SJSA1 (cell line): ENCODE results near the gene TNFRSF25. TPM values are rescaled to one million over a fixed set of nuclear protein-coding genes. Genes with fewer than 3 reads are reported as not detected.

Source experiments
- DNase-seq, 2 experiments: peaks; one replicate each; pipeline ENCODE4 v3.0.0-alpha.2; 2015 to 2020; ENCODE audit warnings: low spot score in 2 of 2, low read depth in 1 of 2
- H3K27ac ChIP-seq: fragments of 250-450 bp; sonication (Bioruptor Pico); 2 replicates; pipeline ENCODE4 v1.5.1; 2020; ENCODE audit warnings: mild to moderate bottlenecking, moderate library complexity
- H3K27me3 ChIP-seq: fragments of 250-450 bp; sonication (Bioruptor Pico); replicated peaks from 2 replicates; pipeline ENCODE4 v1.5.1; 2020; ENCODE audit warnings: mild to moderate bottlenecking, moderate library complexity
- H3K36me3 ChIP-seq: fragments of 250-450 bp; sonication (Bioruptor Pico); 2 replicates; pipeline ENCODE4 v1.5.1; 2020; ENCODE audit warnings: mild to moderate bottlenecking
- H3K4me1 ChIP-seq: fragments of 250-450 bp; sonication (Bioruptor Pico); replicated peaks from 2 replicates; pipeline ENCODE4 v1.6.1; 2021; ENCODE audit warnings: mild to moderate bottlenecking
- H3K4me3 ChIP-seq: fragments of 250-450 bp; sonication (Bioruptor Pico); 2 replicates; pipeline ENCODE4 v1.5.1; 2020; ENCODE audit warnings: mild to moderate bottlenecking
- H3K9me3 ChIP-seq: fragments of 250-450 bp; sonication (Bioruptor Pico); replicated peaks from 2 replicates; pipeline ENCODE4 v1.5.1; 2020; ENCODE audit warnings: mild to moderate bottlenecking
- total RNA-seq: library from RNA; depleted of rRNA; stranded (reverse); fragments of >200 nt; shearing (Covaris generic); gene quantifications from 2 replicates; pipeline ENCODE4 v1.2.3, GENCODE V29; 2014

TNFRSF25 gene
- total RNA-seq, 1 experiment from 2014 or later, result 0.32 TPM

DNA sequence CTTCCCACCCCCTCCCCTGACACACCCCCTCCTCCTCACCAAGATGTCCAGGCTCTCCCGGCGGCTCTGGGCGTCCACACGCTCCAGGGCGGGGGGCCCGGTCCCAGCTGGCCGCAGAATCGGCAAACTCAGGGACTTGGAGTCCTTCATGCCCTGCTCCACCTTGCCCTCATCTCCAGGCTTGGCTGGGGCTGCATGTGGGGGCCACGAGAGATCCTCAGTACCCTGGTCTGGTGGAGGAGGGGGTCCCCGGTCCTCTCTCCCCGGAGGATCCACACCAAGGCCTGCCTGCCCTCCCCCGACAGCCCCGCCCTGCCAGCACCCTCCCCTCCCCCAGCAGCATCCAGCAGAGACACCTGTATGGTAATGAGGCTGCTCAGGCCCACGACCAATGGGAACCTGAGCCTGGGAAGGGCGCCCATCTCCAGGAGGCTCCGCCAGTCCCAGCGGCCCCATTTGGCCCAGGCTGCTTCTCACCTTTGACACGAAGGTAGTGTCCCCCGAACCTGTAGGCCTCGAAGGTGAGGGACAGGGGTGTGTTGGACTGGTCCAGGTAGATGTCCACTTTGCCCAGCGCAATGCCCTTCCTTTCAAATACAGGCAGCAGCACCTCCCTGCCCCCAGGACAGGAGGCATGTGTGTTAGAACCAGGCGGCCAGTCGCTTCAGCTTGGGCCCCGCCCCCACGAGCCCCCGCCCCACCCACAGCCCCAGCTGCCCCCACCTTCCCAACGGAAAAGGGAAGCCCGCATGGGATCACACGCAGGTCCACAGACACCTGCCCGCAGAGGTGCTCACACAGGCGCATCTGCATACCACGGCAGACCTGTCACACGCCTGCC, 8.2 kb upstream of the TNFRSF25 start:
- Histone ChIP-seq H3K27ac (no peak overlapping the region), H3K36me3 (no peaks in the 10 kb centered on the region), H3K4me3 (no peak overlapping the region), H3K4me1 (peaks cover 7% of the 10 kb centered on the region; the same call in 1 of the 2 replicates), H3K9me3 (no peaks in the 10 kb centered on the region), H3K27me3 (no peaks in the 10 kb centered on the region)
- no peak for DNase-seq

DNA sequence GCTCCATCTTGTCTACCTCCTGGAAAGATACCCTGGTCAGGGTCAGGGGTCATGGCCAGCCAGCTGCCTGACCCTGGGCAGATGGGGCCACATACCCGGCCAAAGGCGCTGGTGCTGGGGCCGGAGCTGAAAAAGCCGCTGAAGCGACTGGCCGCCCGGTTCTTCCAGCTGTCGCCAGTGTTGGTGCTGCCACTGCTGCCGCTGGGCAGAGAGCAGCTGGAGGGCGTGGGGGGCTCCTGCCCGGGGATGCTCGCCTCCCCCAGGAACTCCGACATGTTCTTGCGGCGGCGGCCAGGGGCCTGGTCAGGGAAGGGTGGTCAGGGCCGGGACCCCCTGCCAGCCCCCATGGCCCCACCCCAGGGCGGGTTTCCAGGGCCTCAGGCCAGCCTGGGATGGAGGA, 7.2 kb upstream of the TNFRSF25 start:
- H3K36me3 ChIP-seq, result no peaks in the 10 kb centered on the region
- no peaks in the 10 kb centered on the region for H3K27me3 ChIP-seq
- no peak overlapping the region for H3K27ac ChIP-seq
- no peak for DNase-seq
- peaks cover 7% of the 10 kb centered on the region; the same call in 1 of the 2 replicates for H3K4me1 ChIP-seq
- no peak overlapping the region for H3K4me3 ChIP-seq
- H3K9me3 ChIP-seq, result no peaks in the 10 kb centered on the region

DNA sequence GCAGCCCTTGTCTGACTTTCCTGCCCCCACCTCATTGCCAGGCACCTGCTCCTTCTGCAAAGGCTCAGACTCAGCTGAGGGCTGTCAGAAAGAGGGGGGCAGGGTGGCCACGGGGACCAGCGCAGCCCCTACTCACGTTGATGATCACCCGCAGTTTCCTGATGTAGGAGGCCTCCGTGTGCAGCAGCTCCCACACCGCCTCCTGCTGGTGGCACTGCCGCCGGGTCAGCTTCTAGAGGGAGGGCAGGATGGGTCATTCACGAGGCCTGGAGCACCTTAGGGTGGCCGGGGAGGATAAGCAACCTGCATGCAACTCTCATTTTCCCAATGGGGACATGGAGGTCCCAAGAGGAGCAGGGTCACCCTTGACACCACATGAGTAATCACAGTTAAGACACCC, 6.4 kb upstream of the TNFRSF25 start:
- H3K9me3 ChIP-seq, result no peaks in the 10 kb centered on the region
- no peaks in the 10 kb centered on the region for H3K27me3 ChIP-seq
- no peak overlapping the region for H3K27ac ChIP-seq
- peaks cover 7% of the 10 kb centered on the region; the same call in 1 of the 2 replicates for H3K4me1 ChIP-seq
- DNase-seq, result no peak
- no peak overlapping the region for H3K4me3 ChIP-seq
- H3K36me3 ChIP-seq, result no peaks in the 10 kb centered on the region

DNA sequence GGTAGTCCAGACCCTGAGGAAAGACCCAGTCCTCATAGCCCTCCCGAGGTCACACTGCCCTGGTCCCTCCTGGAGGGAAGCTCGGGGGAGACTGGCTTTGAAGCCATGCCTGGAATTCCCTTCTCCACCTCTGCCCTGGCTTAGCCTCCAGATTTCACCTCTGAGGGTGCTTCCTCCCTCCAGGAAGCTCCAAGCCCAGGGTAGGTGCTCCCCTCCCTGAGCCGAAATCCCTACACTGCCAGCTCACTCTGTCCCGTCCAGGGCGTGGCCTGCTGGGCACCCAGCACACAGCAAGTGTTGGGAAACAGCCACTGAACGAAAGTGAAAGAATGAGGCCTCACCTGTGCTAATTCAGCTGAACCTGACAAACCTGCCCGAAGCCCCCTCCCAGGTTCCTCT, 6.0 kb upstream of the TNFRSF25 start:
- Histone ChIP-seq H3K27me3 (no peaks in the 10 kb centered on the region), H3K9me3 (no peaks in the 10 kb centered on the region), H3K4me3 (no peak overlapping the region), H3K4me1 (peaks cover 7% of the 10 kb centered on the region; the same call in 1 of the 2 replicates), H3K36me3 (no peaks in the 10 kb centered on the region), H3K27ac (no peak overlapping the region)
- no peak for DNase-seq

DNA sequence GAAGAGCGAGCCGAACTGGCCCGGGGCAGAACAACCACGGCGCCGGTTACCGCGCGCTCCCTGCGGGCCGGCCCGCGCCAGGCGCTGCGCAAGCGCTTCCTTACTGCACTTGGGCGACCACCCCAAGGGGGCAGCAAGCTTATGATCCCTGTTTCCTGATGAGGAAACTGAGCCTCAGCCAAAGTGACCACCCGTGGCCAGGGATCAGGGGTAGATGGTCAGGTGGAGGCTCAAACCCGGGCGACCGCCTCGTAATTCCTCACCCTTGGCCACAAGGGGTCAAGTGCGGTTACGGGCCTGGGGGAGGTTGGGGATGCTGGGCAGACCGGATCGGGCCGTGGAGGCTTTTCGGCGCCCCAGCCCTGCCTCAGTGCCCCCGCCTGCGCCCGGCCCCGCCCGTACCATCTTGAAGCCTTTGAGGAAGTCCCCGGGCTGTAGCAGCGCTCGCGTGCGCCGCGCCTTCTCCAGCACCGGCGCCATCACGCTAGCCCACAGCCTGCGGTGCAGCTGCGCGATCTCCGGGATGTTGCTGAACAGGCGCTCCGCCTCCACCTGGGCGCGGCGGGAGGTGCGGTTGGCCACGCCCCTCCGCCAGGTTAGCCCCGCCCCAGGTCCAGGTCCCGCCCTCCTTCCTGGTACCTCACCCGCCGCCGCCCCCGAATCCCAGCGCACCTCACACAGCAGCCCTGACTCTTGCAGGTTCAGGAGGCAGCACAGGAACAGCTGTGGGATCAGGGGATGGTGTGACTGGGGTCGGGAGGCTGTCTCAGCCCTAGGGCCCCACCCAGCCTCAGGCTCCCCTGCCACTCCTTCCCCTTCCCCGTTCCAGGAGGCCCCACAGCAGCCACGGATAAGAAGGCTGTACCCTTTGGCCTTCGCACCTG, 5.4 kb upstream of the TNFRSF25 start:
- Histone ChIP-seq H3K36me3 (no peaks in the 10 kb centered on the region), H3K4me3 (no peak overlapping the region), H3K9me3 (no peaks in the 10 kb centered on the region), H3K27ac (no peak overlapping the region), H3K4me1 (peaks cover 7% of the 10 kb centered on the region; the same call in 1 of the 2 replicates), H3K27me3 (no peaks in the 10 kb centered on the region)
- DNase-seq, result no peak

DNA sequence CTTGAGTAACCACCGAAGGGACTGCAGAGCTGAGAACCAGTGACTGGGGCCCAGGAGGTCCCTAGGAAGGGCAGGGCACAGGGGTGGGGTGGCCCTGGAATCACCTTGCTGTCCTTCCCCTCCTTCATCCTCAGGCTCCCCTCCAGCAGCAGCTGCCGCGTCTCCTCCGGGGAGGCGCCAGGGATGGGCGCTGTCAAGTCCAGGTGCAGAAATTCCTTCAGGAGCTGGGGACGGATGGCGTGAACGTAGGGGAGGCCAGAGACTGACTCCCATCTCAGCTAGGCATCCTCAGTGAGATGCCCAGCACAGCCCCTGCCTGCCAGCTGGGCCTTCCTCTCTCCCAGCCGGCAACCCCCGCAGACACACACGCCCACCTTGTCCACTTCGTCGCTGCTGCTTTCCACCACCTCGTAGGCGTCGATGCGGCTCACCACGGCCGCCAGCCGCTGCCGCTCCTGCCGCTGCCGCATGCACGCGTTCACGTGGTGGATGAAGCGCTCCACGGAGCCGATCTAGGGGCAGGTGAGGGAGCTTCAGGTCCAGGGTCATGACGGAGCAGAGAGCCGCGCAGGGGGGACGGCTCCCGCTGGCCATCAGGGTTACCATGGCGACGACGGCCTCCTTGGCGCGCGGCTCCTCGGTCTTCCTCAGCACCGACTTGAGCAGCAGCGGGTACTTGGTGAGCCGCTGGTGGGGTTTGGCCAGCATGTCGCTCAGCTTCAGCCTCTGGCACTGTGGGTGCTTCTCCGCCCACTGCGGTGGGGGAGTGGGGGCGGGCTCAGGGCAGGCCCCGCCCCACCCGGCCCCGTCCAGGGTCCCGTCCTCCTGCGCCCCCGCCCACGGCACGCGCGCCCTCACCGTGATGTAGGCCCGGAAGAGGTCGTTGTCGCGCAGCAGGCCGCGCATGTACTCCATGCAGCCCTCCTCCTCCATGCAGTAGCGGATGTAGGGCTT, 4.4 kb upstream of the TNFRSF25 start:
- DNase-seq, result no peak
- no peaks in the 10 kb centered on the region for H3K27me3 ChIP-seq
- no peaks in the 10 kb centered on the region for H3K9me3 ChIP-seq
- H3K4me3 ChIP-seq, result no peak overlapping the region
- no peak overlapping the region for H3K27ac ChIP-seq
- peaks cover 1% of the 10 kb centered on the region; the same call in 1 of the 2 replicates for H3K4me1 ChIP-seq
- H3K36me3 ChIP-seq, result no peaks in the 10 kb centered on the region

DNA sequence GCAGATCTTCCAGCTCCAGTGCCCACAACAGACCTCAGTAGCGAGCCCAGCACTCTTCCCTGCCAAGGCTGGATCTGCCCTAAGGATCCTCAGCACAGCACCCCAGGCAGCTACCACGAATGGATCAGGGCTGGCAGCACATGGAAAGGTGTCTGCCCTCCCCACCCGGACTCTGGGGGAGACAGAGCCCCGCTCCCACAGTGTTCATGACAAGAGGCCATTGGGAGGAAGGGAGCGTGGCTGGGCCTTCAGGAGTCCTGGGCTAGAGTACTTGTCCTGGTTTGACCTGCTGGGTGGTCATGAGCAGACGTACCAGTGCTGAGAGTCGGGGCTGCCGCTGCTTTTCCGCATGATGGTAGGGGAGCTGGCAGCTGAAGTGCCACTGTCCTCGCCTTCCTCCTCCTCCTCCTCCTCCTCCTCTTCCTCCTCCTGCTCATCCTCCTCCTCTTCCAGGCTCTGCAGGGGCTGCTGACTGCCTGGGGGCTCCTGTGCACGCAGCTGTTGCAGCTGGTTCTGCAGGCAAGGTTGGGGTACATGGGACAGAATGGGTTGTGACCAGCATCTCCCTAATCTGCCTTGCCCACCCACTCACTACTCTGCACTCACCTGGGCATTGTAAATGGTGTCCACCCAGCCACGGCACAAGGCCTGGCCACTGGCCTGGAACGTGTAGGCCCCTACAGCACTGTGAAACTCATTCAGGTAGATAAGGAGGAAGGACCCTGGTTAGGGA, 2.9 kb upstream of the TNFRSF25 start:
- no peak for DNase-seq
- Histone ChIP-seq H3K4me3 (no peak overlapping the region), H3K4me1 (no peaks in the 10 kb centered on the region), H3K36me3 (no peaks in the 10 kb centered on the region), H3K27ac (no peak overlapping the region), H3K27me3 (no peaks in the 10 kb centered on the region), H3K9me3 (no peaks in the 10 kb centered on the region)

DNA sequence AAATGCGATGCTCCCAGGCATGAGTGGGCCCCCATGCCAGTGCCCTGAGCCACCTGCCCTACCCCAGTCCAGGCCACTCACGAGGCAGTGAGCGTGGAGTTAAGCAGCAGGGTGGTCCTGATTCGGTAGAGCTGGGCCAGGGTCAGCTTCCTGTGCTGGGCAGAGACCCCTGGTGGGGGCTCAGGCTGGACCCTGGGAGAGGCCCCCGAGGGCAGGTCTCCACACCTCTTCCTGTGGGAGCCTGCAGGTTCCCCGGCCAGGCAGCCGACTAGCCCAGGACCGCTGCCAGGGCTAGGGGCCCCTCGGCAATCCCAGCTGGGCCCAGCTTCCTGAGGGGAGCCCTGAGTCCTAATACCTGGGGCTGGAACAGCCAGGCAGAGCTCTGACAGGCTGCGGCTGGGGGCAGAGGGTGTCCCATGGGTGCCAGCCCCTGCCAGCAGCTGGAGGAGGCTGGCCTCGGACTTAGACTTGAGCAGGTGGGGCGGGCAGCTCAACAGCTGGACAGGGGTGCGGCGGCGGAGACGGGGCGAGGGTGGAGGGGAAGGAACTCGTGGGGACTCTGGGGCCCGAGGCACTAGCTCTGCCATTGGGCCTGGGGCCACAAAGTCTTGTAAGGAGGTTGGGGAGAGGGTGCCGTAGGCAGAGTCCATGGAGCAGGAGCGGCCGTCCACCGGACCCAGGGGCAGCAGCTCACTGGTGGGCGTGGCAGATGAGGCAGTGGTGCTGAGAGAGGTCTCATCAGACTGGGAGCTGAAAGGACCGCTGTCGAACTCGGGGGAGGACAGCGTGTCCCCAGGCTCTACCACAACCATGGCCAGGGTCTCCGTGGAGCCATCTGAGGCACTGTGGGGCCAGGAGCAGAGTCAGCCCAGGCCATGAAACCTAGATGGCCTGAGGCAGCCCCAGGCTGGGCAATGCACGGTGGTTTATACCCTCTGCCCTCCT, 2.0 kb upstream of the TNFRSF25 start:
- H3K4me1 ChIP-seq, result no peaks in the 10 kb centered on the region
- no peaks in the 10 kb centered on the region for H3K9me3 ChIP-seq
- no peak overlapping the region for H3K27ac ChIP-seq
- no peaks in the 10 kb centered on the region for H3K36me3 ChIP-seq
- no peak for DNase-seq
- H3K27me3 ChIP-seq, result no peaks in the 10 kb centered on the region
- no peak overlapping the region for H3K4me3 ChIP-seq

DNA sequence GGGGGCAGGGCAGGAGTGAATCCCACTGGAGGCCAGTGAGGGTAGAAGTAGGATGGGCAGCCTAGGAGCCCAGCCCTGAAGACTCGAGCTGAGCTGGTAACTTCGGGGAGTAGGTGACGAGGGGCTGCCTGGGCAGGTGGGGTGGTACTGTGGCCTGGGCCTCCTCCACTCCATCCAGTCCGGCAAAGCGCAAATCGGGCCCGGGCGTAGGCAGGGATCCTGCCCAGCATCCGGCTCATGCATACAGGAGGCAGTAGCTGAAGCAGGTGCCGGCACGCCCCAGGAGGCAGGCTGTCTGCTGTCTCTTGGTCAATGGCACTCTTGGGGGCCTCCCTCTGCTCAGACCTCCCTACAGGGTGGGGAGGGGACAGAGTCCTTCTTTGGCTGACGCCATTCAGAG, 1.3 kb upstream of the TNFRSF25 start:
- Histone ChIP-seq H3K36me3 (no peaks in the 10 kb centered on the region), H3K27ac (no peak overlapping the region), H3K4me3 (no peak overlapping the region), H3K4me1 (no peaks in the 10 kb centered on the region), H3K9me3 (no peaks in the 10 kb centered on the region), H3K27me3 (no peaks in the 10 kb centered on the region)
- DNase-seq, result no peak

DNA sequence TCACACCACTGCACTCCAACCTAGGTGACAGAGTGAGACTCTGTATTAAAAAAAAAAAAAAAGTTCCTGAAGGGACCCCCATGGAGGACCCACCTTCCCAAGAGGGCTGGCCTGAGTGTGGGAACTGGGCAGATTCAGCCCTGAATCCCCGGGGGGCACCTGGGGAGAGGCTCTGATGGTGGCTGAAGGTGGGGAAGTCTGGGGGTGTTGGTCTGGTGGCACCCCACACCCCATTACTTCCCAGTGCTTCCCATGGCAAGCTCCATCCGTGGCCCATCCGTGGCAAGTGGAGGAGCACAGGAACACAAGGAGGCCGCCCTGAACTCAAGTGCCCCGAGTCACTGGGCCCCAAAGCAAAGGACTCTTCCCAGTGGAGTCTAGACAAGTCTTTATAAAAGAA, 778 bp upstream of the TNFRSF25 start:
- DNase-seq, result no peak
- H3K36me3 ChIP-seq, result no peaks in the 10 kb centered on the region
- H3K27me3 ChIP-seq, result no peaks in the 10 kb centered on the region
- H3K9me3 ChIP-seq, result no peaks in the 10 kb centered on the region
- H3K4me3 ChIP-seq, result no peak overlapping the region
- no peaks in the 10 kb centered on the region for H3K4me1 ChIP-seq
- H3K27ac ChIP-seq, result no peak overlapping the region

DNA sequence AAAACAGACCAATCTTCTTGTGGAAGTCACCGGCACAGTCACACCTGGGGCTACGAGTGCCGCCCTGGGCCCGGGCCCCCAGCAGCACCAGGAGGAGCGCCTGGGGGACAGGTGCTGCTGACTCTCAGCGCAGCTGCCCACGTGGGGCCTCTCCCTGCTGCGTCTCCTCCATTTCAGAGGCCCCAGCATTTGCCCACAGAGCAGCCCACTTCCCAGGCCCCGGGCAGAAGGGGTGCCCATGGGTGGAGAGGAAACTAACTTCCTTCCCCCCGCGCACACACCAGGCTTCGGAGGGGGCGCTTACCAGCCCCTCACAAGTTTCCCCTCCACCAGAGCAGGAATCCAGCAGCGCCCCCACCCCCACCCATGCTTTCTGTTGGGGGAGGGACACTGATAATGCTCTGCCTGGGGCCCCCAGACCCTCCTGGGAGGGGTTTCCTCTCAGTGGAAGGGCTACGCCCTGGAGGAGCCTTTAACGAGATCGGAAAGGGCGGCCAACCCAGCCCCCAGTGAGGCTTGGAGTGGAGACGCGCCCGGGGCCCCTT, 440 bp downstream of the TNFRSF25 start:
- H3K27me3 ChIP-seq, result no peaks in the 10 kb centered on the region
- no peak overlapping the region for H3K4me3 ChIP-seq
- H3K36me3 ChIP-seq, result no peaks in the 10 kb centered on the region
- no peak for DNase-seq
- H3K9me3 ChIP-seq, result no peaks in the 10 kb centered on the region
- H3K4me1 ChIP-seq, result no peaks in the 10 kb centered on the region
- no peak overlapping the region for H3K27ac ChIP-seq

DNA sequence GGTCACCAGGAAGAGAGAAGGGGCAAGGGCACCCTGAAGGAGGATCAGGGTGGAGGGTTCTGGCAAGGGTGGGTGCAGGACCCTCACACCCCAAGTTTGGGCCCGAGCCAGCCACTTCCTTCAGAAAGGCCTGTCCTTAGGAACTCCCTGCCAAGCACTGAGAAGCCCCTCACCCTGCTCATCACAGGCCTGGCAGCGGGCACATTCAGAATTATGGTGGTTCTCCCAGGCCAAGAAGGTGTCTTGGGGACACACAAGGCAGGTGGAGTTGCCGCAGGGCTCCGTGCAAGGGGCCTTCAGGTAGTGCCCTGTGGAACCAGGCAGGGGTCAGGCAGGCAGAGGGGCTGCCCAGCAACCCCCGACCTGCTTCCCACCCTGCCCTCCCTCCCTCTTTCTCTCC, 1.1 kb downstream of the TNFRSF25 start:
- no peaks in the 10 kb centered on the region for H3K36me3 ChIP-seq
- H3K27ac ChIP-seq, result no peak overlapping the region
- no peak overlapping the region for H3K4me3 ChIP-seq
- H3K9me3 ChIP-seq, result no peaks in the 10 kb centered on the region
- H3K27me3 ChIP-seq, result no peaks in the 10 kb centered on the region
- no peaks in the 10 kb centered on the region for H3K4me1 ChIP-seq
- no peak for DNase-seq
